Suprapubic skin (tissue), 3 donors: ENCODE results near the gene CAPN3.

Source experiments
- POLR2AphosphoS5 ChIP-seq, 3 donors: sonication (generic); formaldehyde crosslinking; IDR thresholded peaks; one replicate each; pipeline ENCODE4 v1.6.1; 2017; ENCODE audit warnings: antibody characterized with exemption in 3 of 3
- TF ChIP-seq, protein P1 (sequence below), 2 donors: fragments of 200-600 bp in 1 of 2; fragments of 450-650 bp in 1 of 2; sonication (generic) in 1 of 2; IDR thresholded peaks; one replicate each; pipeline ENCODE4 v1.5.1; 2016 to 2019; ENCODE audit warnings: antibody characterized with exemption in 2 of 2, mild to moderate bottlenecking in 1 of 2, moderate library complexity in 1 of 2

- TF ChIP-seq, protein P1, sequence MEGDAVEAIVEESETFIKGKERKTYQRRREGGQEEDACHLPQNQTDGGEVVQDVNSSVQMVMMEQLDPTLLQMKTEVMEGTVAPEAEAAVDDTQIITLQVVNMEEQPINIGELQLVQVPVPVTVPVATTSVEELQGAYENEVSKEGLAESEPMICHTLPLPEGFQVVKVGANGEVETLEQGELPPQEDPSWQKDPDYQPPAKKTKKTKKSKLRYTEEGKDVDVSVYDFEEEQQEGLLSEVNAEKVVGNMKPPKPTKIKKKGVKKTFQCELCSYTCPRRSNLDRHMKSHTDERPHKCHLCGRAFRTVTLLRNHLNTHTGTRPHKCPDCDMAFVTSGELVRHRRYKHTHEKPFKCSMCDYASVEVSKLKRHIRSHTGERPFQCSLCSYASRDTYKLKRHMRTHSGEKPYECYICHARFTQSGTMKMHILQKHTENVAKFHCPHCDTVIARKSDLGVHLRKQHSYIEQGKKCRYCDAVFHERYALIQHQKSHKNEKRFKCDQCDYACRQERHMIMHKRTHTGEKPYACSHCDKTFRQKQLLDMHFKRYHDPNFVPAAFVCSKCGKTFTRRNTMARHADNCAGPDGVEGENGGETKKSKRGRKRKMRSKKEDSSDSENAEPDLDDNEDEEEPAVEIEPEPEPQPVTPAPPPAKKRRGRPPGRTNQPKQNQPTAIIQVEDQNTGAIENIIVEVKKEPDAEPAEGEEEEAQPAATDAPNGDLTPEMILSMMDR (IDR thresholded peaks at IDR 0.05), result no peak
- no peak for TF ChIP-seq POLR2AphosphoS5 (IDR thresholded peaks at IDR 0.05)
Observed at GRCh38 chr15:42444415-42445063, 85.2 kb downstream of the CAPN3 start.
